KMS-11 (cell line): Measurements from ENCODE around the gene ATP2B1.

Experiments
- H2AFZ ChIP-seq: fragments of 200-600 bp; sonication (generic); 2 replicates; pipeline ENCODE4 v1.6.1; 2016; ENCODE audit warnings: antibody characterized with exemption, mixed run types, low read depth
- H3K27ac ChIP-seq: fragments of 200-600 bp; sonication (generic); 2 replicates; pipeline ENCODE4 v1.6.1; 2016; ENCODE audit warnings: mild to moderate bottlenecking, mixed run types
- H3K27me3 ChIP-seq: fragments of 200-600 bp; sonication (generic); 2 replicates; pipeline ENCODE4 v1.6.1; 2017; ENCODE audit warnings: mild to moderate bottlenecking, low read depth, mixed run types, moderate library complexity; ENCODE audit not compliant: insufficient read depth
- H3K36me3 ChIP-seq: fragments of 200-600 bp; sonication (generic); 2 replicates; pipeline ENCODE4 v1.6.1; 2017; ENCODE audit warnings: mild to moderate bottlenecking, mixed run types; ENCODE audit not compliant: insufficient read depth
- H3K4me1 ChIP-seq: fragments of 200-600 bp; sonication (generic); 2 replicates; pipeline ENCODE4 v1.6.1; 2016; ENCODE audit warnings: mild to moderate bottlenecking, low read depth, mixed run types; ENCODE audit not compliant: poor library complexity, severe bottlenecking
- H3K4me2 ChIP-seq: fragments of 200-600 bp; sonication (generic); 2 replicates; pipeline ENCODE4 v1.7.0; 2016; ENCODE audit warnings: mild to moderate bottlenecking, mixed run types
- H3K4me3 ChIP-seq: fragments of 200-600 bp; sonication (generic); IDR thresholded peaks from 2 replicates; pipeline ENCODE4 v1.6.1; 2017; ENCODE audit warnings: low read depth, low read length, mixed read lengths; ENCODE audit not compliant: insufficient read depth
- H3K79me2 ChIP-seq: fragments of 200-600 bp; sonication (generic); 2 replicates; pipeline ENCODE4 v1.6.1; 2016; ENCODE audit warnings: low read depth, mixed run types; ENCODE audit not compliant: insufficient read depth
- H3K9ac ChIP-seq: fragments of 200-600 bp; sonication (generic); 2 replicates; pipeline ENCODE4 v1.6.1; 2016; ENCODE audit warnings: mild to moderate bottlenecking, mixed run types
- H4K20me1 ChIP-seq: fragments of 200-600 bp; sonication (generic); 2 replicates; pipeline ENCODE4 v1.6.1; 2016; ENCODE audit warnings: mild to moderate bottlenecking, mixed run types; ENCODE audit not compliant: insufficient read depth
- TF ChIP-seq, protein P1 (sequence below): fragments of 200-600 bp; sonication (generic); conservative IDR thresholded peaks from 2 replicates; pipeline ENCODE4 v1.6.1; 2017; ENCODE audit warnings: low read depth, mild to moderate bottlenecking, antibody characterized with exemption, low read length, moderate library complexity, mixed read lengths

The ATP2B1 gene

DNA sequence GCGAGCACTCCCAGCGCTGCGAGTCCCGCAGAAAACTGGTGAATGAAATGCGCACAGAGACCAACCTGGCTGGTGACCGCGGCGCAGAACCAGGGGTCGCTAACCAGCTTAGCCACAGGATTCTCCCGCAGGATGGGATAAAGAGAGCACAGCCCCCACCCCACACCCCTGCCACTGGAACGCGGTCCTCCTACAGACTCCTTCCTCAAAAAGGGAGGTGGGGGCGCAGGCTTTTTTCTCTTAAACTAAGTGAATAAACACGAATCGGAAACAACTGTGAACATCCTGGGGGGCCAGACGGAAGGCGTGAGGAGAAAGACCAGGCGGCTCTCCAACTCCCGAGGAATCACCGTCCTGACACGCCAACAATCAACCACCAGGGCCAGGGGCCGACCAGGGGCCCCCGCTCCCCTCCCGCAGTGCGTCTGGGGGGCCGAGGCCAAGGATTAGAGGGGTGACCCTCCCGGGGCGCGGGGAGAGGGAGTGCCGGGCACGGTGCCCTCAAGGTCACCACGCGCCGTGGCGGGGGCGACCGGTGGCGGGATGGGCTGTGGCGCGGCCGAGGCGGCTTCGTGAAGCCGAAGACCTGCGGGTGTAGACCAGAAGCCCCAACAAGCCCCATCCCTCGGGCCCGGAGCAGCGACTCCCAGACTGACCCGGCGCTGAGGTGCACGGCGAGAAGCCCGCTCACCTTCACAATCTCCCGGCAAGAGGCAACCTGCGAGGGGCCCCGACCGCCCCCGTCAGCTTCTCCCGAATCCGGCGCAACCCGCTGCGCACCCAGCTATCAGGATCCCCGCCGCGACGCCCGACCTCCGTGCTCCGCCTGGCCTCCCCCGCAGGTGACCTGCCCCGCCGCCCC lies 704 bp downstream of the ATP2B1 start:
- H3K27me3 ChIP-seq = no peaks in the 10 kb centered on the region
- H3K4me2 ChIP-seq = peak overlapping the region; percentile 80
- H3K4me1 ChIP-seq = peaks cover 37% of the 10 kb centered on the region
- H4K20me1 ChIP-seq = peaks cover 5% of the 10 kb centered on the region; the same call in 1 of the 2 replicates
- TF ChIP-seq, protein P1, sequence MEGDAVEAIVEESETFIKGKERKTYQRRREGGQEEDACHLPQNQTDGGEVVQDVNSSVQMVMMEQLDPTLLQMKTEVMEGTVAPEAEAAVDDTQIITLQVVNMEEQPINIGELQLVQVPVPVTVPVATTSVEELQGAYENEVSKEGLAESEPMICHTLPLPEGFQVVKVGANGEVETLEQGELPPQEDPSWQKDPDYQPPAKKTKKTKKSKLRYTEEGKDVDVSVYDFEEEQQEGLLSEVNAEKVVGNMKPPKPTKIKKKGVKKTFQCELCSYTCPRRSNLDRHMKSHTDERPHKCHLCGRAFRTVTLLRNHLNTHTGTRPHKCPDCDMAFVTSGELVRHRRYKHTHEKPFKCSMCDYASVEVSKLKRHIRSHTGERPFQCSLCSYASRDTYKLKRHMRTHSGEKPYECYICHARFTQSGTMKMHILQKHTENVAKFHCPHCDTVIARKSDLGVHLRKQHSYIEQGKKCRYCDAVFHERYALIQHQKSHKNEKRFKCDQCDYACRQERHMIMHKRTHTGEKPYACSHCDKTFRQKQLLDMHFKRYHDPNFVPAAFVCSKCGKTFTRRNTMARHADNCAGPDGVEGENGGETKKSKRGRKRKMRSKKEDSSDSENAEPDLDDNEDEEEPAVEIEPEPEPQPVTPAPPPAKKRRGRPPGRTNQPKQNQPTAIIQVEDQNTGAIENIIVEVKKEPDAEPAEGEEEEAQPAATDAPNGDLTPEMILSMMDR = no peak
- H3K79me2 ChIP-seq = peaks cover 50% of the 10 kb centered on the region
- peak overlapping the region; percentile 87 for H3K27ac ChIP-seq
- H3K9ac ChIP-seq = peak overlapping the region; percentile 86
- H3K36me3 ChIP-seq = no peaks in the 10 kb centered on the region
- H3K4me3 ChIP-seq = no peak overlapping the region
- peak overlapping the region; percentile 41 for H2AFZ ChIP-seq

DNA sequence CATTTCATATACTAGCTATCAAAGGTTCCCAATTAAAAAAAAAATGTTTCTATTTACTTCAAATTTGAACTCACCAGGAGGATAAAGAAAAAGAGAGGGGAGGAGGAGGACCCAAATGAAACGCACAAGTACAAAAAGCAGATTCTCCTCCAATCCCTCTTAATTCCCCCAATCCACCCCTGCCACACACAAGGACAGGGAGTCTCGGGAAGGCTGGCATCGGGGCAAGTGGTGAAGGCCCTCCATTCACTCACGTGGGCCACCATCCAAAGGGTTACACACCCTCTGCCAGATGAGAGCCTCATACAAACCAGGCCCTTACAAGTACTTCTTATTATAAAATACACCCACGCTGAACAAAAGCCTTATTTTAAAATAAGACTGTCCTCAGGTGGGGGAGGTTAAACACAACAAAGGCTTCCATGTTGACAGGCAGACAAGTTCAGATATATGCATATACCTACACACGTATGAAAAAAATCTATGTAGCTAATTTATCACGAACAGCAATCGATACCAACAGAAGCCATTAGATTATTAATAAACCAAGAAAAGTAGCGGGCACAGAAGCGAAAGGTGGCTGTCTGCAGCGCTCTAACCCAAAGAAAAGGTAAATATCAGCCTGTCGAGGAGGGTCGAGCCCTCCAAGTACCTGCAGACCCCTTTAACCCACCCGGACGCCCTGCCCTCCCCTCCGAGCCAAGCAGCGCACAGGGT lies 1.5 kb downstream of the ATP2B1 start:
- Histone ChIP-seq H3K4me1 (peaks cover 45% of the 10 kb centered on the region), H3K79me2 (peaks cover 57% of the 10 kb centered on the region), H3K27me3 (no peaks in the 10 kb centered on the region), H3K36me3 (no peaks in the 10 kb centered on the region), H4K20me1 (peaks cover 5% of the 10 kb centered on the region; the same call in 1 of the 2 replicates), H3K27ac (peak overlapping the region; percentile 87; the same call in 1 of the 2 replicates), H2AFZ (no peak overlapping the region), H3K4me2 (peak overlapping the region; percentile 80), H3K9ac (peak overlapping the region; percentile 86), H3K4me3 (no peak overlapping the region)
- TF ChIP-seq, protein P1 = no peak

DNA sequence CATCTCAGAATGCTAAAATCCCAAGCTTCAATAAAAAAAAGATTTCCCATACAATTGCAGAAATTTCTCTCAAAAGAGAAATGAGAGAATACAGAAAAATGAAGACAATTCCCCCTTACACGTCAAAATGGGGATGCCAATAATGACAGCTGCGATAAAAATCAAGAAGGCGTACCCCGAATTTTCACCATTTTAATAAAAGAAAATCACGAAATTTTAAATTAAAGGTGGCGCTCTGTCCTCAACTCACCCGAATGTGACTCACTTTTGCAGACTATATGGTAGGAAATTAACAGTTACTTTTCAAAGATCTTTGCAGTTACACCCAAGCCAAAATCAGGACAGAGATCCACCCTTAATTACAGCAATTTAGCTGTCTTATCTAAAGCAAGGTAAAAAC lies 2.1 kb downstream of the ATP2B1 start:
- Histone ChIP-seq H3K36me3 (no peaks in the 10 kb centered on the region), H2AFZ (no peak overlapping the region), H4K20me1 (peaks cover 5% of the 10 kb centered on the region; the same call in 1 of the 2 replicates), H3K4me3 (no peak overlapping the region), H3K27ac (no peak overlapping the region), H3K4me2 (peak overlapping the region; percentile 80), H3K4me1 (peaks cover 46% of the 10 kb centered on the region), H3K27me3 (no peaks in the 10 kb centered on the region), H3K9ac (peak overlapping the region; percentile 86; the same call in 1 of the 2 replicates), H3K79me2 (peaks cover 63% of the 10 kb centered on the region)
- TF ChIP-seq, protein P1 = no peak

DNA sequence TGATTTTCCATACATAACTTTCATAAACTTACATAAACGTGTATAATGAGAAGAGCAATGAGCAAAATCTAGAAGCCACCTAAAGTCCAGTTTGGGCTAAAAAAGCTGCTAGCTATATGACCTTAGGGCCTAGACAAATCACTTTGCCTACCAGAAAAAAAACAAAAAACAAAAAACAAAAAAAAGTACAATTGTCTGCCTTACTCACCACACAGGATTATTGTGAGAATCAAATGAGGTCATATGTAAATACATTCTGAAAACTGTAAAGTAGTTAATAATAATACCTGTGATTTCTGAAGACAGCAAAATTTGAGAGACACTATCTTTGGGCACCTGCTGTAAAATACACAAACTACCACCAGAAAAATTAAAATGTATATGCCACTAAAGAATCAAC lies 4.2 kb downstream of the ATP2B1 start:
- no peak overlapping the region for H3K27ac ChIP-seq
- no peak overlapping the region for H2AFZ ChIP-seq
- peaks cover 42% of the 10 kb centered on the region for H3K4me1 ChIP-seq
- no peak overlapping the region for H3K4me3 ChIP-seq
- H4K20me1 ChIP-seq = peaks cover 5% of the 10 kb centered on the region; the same call in 1 of the 2 replicates
- no peaks in the 10 kb centered on the region for H3K27me3 ChIP-seq
- H3K36me3 ChIP-seq = no peaks in the 10 kb centered on the region
- TF ChIP-seq, protein P1 = no peak
- no peak overlapping the region for H3K9ac ChIP-seq
- no peak overlapping the region for H3K4me2 ChIP-seq
- H3K79me2 ChIP-seq = peaks cover 83% of the 10 kb centered on the region
